MCF 10A (cell line): Measurements from ENCODE around the gene TERT. TPM values are rescaled to one million over a fixed set of nuclear protein-coding genes. Genes with fewer than 3 reads are reported as not detected.

Experiments used
- BruUV-seq: library from RNA; stranded (reverse); fragments of 400-500 nt; replicated peaks from 2 replicates; lab custom pipeline; 2021; lab: Mats Ljungman, UMichigan
- CTCF ChIA-PET: fragments of 300-600 bp; sonication (Branson Sonifier 250); formaldehyde crosslinking; extraction: SDS; loops from one replicate; lab custom pipeline; 2021; ENCODE audit warnings: antibody characterized with exemption, inconsistent platforms; lab: Yijun Ruan, JAX
- POLR2A ChIA-PET: fragments of 300-600, 350-650 bp; sonication (Branson Sonifier 250); formaldehyde crosslinking; extraction: SDS; loops from one replicate; lab custom pipeline; 2020; ENCODE audit warnings: antibody characterized with exemption, inconsistent platforms; lab: Yijun Ruan, JAX
- DNase-seq: peaks from one replicate; pipeline ENCODE4 v3.0.0-alpha.2; 2018; ENCODE audit not compliant: unreplicated experiment
- H3K27ac Mint-ChIP-seq: one replicate; pipeline ENCODE4 v1.8.0; 2022; ENCODE audit warnings: mild to moderate bottlenecking, low read depth, mixed read lengths; ENCODE audit not compliant: unreplicated experiment
- H3K27me3 Mint-ChIP-seq: one replicate; pipeline ENCODE4 v1.8.0; 2022; ENCODE audit warnings: mixed read lengths; ENCODE audit not compliant: insufficient read depth, unreplicated experiment
- H3K36me3 Mint-ChIP-seq: one replicate; pipeline ENCODE4 v1.8.0; 2022; ENCODE audit warnings: mild to moderate bottlenecking, moderate library complexity, mixed read lengths; ENCODE audit not compliant: insufficient read depth, unreplicated experiment
- H3K4me1 Mint-ChIP-seq: one replicate; pipeline ENCODE4 v1.8.0; 2022; ENCODE audit warnings: mixed read lengths; ENCODE audit not compliant: insufficient read depth, unreplicated experiment
- H3K4me3 Mint-ChIP-seq: one replicate; pipeline ENCODE4 v1.8.0; 2022; ENCODE audit warnings: mild to moderate bottlenecking, moderate library complexity, mixed read lengths; ENCODE audit not compliant: unreplicated experiment
- H3K9me3 Mint-ChIP-seq: one replicate; pipeline ENCODE4 v1.8.0; 2022; ENCODE audit warnings: mixed read lengths; ENCODE audit not compliant: unreplicated experiment
- CTCF ChIP-seq: fragments of 200-600 bp; IDR thresholded peaks from one replicate; pipeline ENCODE4 v1.8.0; 2022; ENCODE audit warnings: antibody characterized with exemption, mild to moderate bottlenecking; ENCODE audit not compliant: unreplicated experiment
- intact Hi-C: fragments of 100-400 bp; cut with micrococcal nuclease; formaldehyde crosslinking; loops from 2 replicates; pipeline ENCODE4 v1.14.1; 2022
- total RNA-seq: library from RNA; stranded (reverse); gene quantifications from 2 replicates; pipeline ENCODE4 v1.2.3, GENCODE V29; 2022

The TERT gene
- total RNA-seq, 1 experiment from 2014 or later: 0.16 TPM

GRCh38 chr5:1211701-1212100, 83.2 kb downstream of the TERT start:
- Mint-ChIP-seq H3K27me3 (peaks cover 15% of the 10 kb centered on the region), H3K9me3 (no peaks in the 10 kb centered on the region), H3K4me3 (no peak overlapping the region), H3K36me3 (no peaks in the 10 kb centered on the region), H3K27ac (no peak overlapping the region), H3K4me1 (no peaks in the 10 kb centered on the region)
- intact Hi-C loops: no loop called here
- TF ChIP-seq CTCF: no peak
- ChIA-PET POLR2A (no interaction called here), CTCF (interaction anchor here (0.6 kb wide), 1 partner anchor 128 kb away, joined by 4 read pairs; no protein-coding TSS in a partner anchor)
- no peak for DNase-seq
- BruUV-seq: no TSS peak

GRCh38 chr5:1210832-1211251, 84.0 kb downstream of the TERT start:
- Mint-ChIP-seq H3K27me3 (peaks cover 23% of the 10 kb centered on the region), H3K4me1 (no peaks in the 10 kb centered on the region), H3K4me3 (no peak overlapping the region), H3K36me3 (no peaks in the 10 kb centered on the region), H3K9me3 (no peaks in the 10 kb centered on the region), H3K27ac (no peak overlapping the region)
- CTCF ChIA-PET: no interaction called here
- no peak for TF ChIP-seq CTCF
- intact Hi-C loops: no loop called here
- POLR2A ChIA-PET: no interaction called here
- no peak for DNase-seq
- BruUV-seq: no TSS peak

GRCh38 chr5:1209896-1210776, 84.7 kb downstream of the TERT start:
- Mint-ChIP-seq H3K9me3 (no peaks in the 10 kb centered on the region), H3K27ac (no peak overlapping the region), H3K36me3 (no peaks in the 10 kb centered on the region), H3K4me3 (no peak overlapping the region), H3K4me1 (no peaks in the 10 kb centered on the region), H3K27me3 (peaks cover 30% of the 10 kb centered on the region)
- DNase-seq: no peak
- no TSS peak for BruUV-seq
- POLR2A ChIA-PET: no interaction called here
- intact Hi-C loops: loop anchor here (1.0 to 10.0 kb wide), 2 partner anchors 135 to 227 kb away; partner anchors contain the start of gene CLPTM1L
- TF ChIP-seq CTCF: no peak
- CTCF ChIA-PET: no interaction called here

- TF ChIP-seq CTCF: no peak
- POLR2A ChIA-PET: interaction anchor here (1.0 kb wide), 1 partner anchor 94 kb away, joined by 3 read pairs; no protein-coding TSS in a partner anchor
- no peaks in the 10 kb centered on the region for H3K4me1 Mint-ChIP-seq
- no peaks in the 10 kb centered on the region for H3K36me3 Mint-ChIP-seq
- intact Hi-C loops: loop anchor here (1.0 to 10.0 kb wide), 2 partner anchors 135 to 228 kb away; partner anchors contain the start of gene CLPTM1L
- no peaks in the 10 kb centered on the region for H3K9me3 Mint-ChIP-seq
- CTCF ChIA-PET: interaction anchor here (0.6 to 1.7 kb wide), 7 partner anchors 16 to 439 kb away, joined by 3 to 5 read pairs (median 4); no protein-coding TSS in a partner anchor
- no TSS peak for BruUV-seq
- H3K27ac Mint-ChIP-seq: no peak overlapping the region
- DNase-seq: no peak
- peaks cover 37% of the 10 kb centered on the region for H3K27me3 Mint-ChIP-seq
- H3K4me3 Mint-ChIP-seq: no peak overlapping the region
These were observed 85.4 kb downstream of the TERT start for GRCh38 chr5:1209489-1209852.
